Lower leg skin (tissue), 3 donors: ENCODE measurements around the gene NEURL1.

ENCODE experiments used
- POLR2A ChIP-seq, 2 donors: fragments of 450-650 bp; IDR thresholded peaks; one replicate each; pipeline ENCODE4 v1.6.1; 2016 to 2017; ENCODE audit warnings: antibody characterized with exemption in 2 of 2, mild to moderate bottlenecking in 1 of 2, moderate library complexity in 1 of 2
- TF ChIP-seq, protein P1 (sequence below), 3 donors: fragments of 450-650 bp; IDR thresholded peaks; one replicate each; pipeline ENCODE4 v1.5.1; 2016; ENCODE audit warnings: antibody characterized with exemption in 3 of 3, mild to moderate bottlenecking in 3 of 3, moderate library complexity in 2 of 3

DNA sequence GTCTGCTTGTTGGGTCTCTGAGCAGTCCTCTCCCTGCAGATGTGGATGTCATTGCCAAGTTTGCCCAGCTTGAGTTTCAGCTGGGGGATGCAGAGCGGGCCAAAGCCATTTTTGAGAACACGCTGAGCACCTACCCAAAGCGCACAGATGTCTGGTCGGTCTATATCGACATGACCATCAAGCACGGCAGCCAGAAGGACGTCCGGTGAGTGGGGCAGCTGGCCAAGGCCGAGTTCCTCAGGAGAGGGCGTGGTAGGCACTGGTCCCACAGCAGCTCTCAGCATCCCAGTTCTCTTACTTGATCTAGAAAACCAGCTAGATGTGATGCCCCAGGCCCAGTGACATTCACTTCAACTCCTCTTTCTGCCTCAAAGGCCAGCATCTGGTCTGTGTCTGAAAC is 49.0 kb upstream of the NEURL1 start:
- TF ChIP-seq, protein P1, sequence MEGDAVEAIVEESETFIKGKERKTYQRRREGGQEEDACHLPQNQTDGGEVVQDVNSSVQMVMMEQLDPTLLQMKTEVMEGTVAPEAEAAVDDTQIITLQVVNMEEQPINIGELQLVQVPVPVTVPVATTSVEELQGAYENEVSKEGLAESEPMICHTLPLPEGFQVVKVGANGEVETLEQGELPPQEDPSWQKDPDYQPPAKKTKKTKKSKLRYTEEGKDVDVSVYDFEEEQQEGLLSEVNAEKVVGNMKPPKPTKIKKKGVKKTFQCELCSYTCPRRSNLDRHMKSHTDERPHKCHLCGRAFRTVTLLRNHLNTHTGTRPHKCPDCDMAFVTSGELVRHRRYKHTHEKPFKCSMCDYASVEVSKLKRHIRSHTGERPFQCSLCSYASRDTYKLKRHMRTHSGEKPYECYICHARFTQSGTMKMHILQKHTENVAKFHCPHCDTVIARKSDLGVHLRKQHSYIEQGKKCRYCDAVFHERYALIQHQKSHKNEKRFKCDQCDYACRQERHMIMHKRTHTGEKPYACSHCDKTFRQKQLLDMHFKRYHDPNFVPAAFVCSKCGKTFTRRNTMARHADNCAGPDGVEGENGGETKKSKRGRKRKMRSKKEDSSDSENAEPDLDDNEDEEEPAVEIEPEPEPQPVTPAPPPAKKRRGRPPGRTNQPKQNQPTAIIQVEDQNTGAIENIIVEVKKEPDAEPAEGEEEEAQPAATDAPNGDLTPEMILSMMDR (IDR thresholded peaks at IDR 0.05), result no peak
- no peak for TF ChIP-seq POLR2A (IDR thresholded peaks at IDR 0.05)
